GM19238 (cell line): ENCODE data around the gene IL27RA.
A peak's percentile ranks its signal among the peaks of the same experiment; 100 is the strongest.

Experiments
- DNase-seq: peaks from one replicate; pipeline ENCODE4 v3.0.0; 2011; ENCODE audit warnings: low spot score; ENCODE audit not compliant: insufficient read length

Gene IL27RA

DNA sequence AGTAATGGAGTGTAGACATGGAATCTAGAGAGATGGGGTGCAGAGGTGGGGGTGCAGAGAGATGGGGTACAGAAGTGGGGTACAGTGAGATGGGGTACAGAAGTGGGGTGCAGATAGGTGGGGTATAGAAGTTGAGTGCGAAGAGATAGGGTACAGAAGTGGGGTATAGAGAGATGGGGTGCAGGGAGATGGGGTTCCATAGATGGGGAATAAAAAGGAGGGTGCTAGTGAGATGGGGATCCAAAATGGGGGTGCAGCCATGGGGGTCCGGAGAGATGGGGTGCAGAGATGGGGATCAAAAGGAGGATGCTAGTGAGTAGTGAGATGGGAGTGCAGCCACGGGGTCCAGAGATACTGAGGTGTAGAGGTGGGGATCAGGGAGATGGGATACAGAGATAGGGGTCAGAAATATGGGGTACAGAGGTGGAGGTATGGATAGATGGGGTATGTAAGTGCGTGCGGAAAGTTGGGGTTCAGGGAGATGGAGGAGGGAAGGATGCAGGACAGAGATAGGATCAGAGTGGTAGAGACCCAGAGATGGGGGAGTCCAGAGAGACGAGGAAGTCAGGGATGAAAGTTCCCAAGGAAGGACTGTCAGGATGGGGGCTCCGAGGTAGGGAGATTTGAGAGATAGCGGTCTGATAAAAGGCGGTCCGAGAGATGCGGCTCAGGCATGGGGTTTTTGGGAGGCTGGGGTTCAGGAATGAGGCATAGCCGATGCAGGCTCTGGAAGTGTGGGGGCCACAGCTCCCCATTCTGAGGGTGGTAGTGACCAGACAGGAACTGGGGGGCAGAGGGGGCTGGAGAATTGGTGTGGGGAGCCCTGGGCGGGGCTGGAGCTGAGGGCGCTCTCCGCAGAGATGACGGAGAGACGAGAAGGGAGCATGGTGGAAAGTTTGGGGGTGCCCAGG, 26.9 kb downstream of the IL27RA start:
- no peak for DNase-seq

DNA sequence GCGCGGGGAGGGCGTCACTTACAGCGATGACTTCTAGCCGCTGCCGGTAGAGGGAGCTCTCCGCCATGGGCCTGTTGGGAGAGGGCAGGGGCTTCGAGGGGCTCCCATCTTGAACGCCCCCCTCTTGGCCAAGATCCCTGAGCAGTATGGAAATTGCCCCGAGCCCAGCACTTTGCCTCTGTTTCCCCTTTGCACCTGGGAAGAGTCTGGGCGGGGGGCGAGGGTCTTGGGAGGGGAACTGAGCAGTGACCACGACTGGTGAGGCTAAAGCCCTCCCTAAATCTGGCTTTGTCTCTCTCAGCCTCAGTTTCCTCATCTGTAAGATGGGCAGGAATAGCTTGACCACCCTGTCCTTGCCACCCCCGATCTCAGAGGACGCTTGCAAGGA, 27.5 kb downstream of the IL27RA start:
- no peak for DNase-seq

DNA sequence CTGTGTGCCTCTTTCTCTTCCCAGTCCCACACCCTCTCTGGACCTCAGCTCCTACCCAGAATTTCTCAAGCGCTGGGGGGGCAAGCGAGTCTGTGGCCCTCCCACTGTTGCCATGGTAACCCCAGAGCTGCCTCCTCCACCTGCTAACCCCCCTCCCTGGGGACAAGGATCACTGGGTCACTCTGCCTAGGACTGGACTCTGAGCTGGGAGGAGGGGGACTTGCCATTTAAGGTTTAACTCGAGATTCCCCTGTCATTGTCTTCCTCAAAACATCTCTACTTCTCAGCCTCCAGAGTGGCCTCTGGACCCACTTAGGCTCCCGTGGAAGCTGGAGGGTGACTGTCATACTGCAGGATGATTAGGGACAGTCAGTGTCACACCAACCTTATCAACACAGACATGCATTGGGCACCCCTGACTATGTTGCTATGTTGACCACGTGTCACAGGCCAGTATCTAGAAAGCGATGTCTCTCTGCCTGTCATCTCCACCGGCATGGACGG, 28.1 kb downstream of the IL27RA start:
- DNase-seq: no peak

DNA sequence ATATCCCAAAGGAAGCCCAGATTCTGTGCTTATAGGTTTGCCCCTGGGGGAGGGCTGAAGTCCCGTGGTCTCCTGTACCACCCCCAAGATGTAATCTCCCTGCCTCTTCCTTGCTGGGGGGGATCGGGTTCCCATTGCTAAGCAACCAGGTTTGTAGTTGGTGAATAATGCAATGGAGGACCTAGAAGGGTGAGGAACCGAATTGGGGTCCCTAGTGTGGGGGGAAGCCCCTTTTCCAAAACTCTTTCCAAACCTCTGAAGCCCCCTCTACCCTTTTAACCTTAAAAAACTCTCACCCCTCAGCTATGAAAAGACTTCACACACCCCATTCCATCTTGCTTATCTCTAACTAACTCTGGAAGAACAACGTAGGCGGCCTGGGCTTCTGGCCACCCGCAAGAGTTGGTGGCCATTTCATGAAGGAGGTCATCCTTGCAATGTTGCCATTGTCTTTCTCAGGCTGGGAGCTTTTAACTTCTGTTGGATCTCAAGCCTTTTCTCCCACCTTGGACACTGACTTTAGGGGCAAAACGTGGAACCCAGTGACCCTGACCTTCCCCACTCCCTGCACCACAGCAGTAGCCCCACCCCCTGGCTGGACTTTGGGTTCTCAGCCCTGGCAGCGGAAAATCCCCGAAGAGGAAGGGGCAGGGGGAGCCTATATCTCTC, 29.7 kb downstream of the IL27RA start:
- no peak for DNase-seq

DNA sequence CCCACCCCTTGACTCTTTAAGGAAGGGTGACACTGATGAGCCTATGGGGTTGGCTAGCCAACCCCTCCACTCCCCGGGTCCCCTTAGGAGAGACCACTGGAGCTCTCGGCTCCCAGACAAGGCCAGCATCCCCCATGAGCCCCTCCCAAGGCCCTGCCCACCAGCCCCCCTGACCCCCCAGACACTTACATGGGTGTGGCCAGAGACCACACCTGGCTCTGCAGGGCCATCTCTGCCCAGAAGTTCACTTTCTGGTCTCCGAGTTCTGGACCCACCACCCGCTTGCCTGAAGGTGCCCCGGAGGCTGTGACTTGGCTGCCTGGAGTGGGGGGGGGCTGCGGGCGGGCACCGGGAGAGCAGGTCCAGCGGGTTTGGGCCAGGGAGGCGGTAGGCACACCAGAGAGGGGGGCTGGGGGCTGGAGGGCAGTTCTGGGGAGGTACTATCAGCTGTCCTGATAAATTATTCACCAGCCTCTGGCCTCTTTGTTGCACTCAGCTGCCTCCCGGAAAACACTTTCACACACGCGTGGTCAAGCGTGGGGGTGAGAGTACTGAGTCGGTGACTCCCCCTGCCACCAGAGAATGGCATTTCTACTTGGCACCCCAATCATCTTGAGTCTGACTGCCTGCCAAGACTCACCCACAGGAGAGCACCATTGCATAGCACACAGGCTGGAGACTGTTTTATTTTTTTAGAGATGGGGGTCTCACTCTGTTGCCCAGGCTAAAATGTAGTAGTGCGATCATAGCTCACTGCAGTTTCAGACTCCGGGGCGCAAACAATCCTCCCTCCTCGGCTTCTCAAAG, 30.4 kb downstream of the IL27RA start, which contains the start of gene PALM3:
Gene PALM3 (minus strand): TSS at position 326 of the 807 bp plus-strand sequence. CDS start 96 bp downstream, at position 230.
- no peak for DNase-seq

DNA sequence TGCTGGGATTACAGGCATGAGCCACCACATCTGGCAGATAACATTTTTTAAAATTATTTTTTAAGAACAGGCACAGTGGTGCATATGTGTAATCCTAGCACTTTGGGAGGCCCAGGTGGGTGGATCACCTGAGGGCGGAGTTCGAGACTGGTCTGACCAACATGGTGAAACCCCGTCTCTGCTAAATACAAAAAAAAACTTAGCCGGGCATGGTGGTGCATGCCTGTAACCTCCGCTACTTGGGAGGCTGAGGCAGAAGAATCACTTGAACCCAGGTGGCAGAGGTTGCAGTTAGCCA, 30.9 kb downstream of the IL27RA start:
- DNase-seq: no peak

DNA sequence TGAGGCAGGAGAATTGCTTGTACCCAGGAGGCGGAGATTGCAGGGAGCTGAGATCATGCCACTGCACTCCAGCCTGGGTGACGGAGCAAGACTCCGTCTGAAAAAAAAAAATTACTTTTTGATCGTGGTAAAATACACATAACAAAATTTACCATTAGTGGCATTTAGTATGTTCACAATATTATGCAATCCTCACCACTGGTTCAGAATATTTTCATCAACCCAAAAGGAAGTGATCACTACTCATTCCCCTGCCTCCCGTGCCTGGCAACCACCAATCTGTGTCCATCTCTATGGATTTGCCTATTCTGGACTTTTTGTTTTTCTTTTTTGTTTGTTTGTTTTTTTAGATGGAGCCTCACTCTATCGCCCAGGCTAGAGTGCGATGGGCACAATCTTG, 31.5 kb downstream of the IL27RA start:
- no peak for DNase-seq

DNA sequence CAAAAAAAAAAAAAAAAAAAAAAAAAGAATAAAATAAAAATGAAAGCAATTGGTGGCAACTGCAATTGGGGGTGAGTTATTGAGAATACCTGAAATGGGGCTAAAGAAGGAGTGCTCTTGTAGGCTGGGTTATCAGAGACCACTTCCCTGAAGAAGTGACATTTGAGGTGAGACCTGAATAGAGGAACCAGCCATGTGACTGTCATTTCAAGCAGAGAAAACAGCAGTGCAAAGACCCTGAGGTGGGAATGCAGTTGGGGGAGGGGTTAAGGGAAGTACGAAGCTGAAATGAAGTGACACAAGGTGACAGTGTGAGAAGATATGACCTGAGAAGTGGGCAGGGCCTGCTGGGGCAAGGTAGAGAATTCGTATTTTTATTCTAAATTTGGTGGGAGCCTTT, 34.6 kb downstream of the IL27RA start:
- DNase-seq: no peak

DNA sequence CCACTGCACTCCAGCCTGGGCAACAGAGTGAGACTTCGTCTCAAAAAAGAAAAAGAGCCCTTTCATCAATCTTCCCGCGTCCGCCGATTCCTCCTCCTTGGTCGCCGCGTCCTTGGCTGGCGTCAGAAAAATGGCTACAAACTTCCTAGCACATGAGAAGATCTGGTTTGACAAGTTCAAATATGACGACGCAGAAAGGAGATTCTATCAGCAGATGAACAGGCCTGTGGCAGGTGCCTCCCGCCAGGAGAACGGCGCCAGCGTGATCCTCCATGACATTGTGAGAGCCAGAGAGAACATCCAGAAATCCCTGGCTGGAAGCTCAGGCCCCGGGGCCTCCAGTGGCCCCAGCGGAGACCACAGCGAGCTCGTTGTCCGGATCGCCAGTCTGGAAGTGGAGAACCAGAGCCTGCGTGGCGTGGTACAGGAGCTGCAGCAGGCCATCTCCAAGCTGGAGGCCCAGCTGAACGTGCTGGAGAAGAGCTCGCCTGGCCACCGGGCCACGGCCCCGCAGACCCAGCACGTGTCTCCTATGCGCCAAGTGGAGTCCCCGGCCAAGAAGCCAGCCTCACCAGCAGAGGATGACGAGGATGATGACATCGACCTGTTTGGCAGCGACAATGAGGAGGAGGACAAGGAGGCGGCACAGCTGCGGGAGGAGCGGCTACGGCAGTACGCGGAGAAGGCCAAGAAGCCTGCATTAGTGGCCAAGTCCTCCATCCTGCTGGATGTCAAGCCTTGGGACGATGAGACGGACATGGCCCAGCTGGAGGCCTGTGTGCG, 38.9 kb downstream of the IL27RA start:
- no peak for DNase-seq

DNA sequence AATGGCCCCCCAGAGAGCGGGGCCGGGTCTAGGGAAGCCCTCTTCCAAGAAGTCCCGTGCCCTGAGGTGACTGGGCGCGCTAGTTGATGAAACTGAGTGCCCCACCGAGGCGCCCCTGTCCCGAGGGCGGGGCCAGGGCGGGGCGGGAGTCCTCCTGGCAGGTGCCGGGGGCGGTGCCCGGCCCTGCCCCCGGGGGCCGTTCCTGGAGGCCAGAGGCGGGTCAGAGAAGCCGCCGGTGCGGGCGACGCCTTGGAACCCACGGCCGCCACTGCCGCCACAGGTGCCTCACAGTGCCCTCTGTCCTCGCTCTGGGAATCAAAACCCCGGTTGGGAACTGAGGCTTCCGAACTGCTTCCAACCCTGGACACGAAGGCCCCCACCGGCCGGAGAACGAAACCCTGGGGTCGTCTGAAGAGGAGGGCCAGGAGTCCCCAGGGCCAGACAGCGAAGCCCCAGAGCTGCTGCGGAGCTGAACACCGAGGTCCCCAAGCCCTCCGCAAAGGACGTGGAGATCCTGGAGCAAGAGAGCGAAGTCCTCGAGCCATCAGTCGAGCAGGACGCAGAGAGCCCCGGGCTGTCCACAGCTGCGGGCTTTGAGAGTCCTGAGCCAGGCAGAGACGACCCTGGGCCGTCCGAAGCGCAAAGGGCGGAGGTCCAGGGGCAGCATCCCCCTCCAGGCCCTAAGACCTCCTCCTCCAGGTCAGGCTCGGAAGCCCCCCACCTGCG, 41.1 kb downstream of the IL27RA start, which contains the start of gene MISP3:
Gene MISP3 (plus strand): TSS at position 252 of the 726 bp plus-strand sequence. CDS start 524 bp downstream, outside the sequence.
- DNase-seq: no peak

DNA sequence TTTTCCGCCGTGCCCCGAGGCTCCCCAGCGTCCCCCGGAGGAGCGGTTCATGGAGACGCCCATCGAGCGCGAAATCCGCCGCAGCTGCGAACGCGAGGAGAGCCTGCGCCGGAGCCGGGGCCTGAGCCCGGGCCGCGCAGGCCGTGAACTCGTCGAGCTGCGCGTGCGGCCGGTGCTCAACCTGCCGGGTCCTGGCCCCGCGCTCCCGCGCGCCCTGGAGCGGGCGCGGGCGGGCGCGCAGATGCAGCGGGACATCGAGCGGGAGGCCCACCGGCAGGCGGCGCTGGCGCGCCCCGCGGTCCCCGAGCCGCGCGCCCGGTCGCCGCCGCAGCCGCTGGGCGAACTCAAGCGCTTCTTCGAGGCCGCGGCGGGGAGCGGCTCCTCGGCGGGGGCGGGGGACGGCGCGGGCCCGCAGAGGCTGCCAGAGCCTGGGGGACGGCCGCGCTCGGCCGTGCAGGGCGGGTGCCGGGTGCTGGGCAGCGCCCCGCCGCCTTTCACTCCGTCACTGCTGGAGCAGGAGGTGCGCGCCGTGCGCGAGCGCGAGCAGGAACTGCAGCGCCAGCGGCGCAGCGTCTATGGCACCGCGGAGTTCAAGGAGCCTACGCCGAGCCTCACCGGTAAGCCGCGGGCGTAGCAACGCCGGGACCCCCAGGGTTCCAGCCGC, 41.8 kb downstream of the IL27RA start:
- peak; percentile 74 for DNase-seq

DNA sequence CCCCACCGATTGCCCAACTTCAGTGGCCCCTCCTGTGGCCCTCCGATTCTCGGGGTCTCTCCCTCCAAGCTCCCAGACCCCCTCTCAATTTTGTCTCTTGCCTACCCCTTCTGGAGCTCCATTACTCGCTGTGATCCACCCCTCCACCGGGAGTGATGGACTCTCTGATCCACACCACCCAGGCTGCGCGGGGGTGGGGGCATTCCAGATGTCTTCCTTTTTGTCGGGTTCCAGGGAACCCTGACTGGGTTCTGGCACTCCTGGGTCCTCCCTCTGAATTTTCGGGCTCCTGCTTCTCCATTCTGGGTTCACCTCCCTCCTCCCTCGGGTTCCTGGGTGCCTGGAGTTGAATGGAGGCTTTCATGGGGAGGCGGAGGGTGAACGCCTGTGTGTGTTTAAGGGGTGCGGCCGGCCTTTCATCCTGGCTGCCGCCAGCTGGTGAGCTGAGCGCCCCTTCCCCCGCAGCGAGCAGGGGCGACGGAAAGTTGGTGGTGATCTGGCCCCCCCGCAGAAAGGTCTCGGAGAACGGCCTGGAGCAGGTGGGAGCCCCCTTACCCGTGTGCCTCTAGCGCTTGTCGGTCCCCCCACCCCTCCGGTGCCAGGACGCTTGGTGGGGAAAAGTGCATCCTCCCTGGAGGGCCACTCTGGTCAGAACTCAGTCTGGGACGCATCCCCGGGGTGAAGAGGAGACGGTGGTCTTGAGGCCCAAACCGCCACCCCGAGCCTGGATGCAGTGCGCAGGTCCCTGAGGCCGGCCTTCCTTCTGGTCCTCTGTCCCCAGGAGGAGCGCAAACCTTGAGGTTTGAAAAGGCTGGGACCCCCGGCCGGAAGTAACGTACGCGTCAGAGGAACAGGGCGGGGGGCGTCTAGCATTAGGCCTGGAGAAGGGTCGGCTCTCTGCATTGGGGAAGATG, 42.6 kb downstream of the IL27RA start:
- no peak for DNase-seq

DNA sequence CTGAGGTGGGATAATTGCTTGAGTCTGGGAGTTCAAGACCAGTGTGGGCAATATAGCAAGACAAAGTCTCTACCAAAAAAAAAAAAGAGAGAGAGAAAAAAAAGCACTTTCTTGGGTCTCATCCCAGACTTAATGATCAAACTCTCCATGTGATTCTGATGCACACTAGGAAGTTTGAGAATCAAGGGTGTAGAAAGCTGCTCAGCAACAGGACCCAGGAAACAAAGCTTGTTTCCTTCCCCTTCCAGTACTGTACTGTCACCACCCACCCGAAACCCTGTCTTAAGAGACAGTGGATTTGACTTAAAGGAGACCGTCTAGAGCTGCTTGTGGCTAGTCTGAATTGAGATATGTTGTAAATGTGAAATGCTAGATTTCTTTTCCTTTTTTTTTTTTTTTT, 46.8 kb downstream of the IL27RA start:
- no peak for DNase-seq

DNA sequence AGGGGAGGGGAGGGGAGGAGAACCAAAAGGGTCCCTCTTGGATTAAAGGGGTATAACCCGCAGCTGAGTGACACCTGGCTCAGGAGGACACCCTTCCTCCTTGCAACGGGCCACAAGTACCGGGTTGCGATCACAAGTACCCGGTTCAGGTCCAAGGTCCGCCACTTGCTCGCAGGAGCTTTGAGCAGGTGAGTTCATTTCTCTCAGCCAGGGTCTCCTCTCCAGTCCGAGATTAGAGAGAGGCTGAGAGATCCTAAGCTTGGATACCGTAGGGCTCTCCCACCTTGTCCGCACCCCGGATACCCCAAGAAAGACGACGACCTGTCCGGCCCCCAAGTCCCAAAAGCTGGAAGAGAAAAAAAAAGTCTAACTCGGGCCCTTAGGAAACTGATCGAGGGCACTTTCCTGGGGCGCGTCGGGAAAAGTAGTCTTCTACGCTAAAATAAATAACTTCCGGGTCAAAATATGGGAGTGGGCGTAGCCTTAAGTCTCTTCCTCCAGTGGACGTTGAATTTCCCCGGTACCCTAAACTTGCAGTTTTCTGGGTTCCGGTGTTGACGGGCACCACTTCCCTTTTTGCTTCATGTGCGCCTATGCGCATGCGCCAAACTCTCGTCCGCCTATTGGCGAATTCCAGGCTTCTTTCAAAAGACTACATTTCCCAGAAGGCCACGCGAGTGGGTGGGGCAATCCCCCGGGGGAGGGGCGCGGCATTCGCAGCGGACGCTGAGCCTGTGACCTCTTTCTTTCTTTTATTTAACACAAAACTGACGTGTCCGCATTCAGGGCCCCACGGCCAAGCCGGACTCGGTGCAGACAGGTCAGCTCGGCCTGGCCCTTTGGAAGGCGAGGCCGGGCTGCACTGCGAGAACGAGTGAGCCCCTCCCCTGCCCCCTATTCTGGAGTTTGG, 49.6 kb downstream of the IL27RA start:
- peak; percentile 99 for DNase-seq

DNA sequence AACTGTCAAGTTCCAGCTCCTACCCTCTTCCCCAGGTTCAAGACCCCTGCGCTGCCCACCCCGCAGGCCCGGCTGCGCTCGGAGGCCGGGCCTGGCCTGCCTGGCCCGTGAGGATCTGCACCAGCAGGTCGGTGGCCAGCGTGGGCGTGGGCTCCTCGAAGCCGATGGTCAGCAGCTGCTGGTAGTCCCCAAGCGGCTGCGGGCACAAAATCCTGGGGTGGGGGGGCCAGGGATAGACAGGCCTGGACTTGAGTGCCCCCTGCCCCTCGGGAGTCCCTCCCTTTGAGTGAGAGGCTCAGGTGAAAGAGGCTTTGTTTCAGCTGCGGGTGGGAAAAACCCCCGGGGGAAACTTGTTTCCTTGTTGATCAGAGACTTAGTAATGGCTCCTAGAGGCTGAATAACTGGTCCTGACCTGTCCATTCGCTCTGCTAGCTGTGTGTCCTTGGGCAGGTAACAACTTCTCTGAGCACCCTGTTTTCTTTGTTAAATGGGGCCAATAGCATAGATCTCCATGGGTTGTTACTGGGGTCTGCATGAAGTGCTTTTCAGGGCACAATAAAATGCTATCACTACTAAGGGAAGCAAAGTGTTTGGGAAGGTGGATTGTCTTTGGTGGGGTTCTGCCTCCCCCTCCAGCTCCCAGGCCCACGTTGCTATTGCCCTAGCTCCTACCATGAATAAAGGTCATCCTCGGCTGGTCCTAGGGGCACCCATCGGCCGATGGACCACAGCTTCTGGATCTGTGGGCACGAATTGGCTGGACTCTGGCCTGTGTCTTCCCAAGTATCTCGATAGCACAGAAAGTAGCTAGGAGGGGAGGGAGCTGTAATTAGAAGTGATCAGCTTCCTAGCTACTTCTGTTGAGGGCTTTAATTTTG, 50.5 kb downstream of the IL27RA start:
- no peak for DNase-seq

DNA sequence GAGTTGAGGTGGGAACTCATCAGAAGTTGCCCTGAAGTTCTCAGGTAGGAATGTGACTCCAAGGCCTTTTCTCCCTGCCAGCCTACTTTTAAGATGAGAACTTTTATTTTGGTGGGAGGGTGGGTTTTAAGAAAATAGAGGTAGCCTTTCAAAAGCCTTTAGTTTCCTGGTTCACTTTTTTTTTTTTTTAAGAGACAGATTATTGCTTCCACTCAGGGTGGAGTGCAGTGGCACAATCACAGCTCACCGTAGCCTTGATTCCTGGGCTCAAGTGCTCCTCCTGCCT, 51.1 kb downstream of the IL27RA start:
- DNase-seq: no peak
